Loucy (cell line): Measurements from ENCODE around the gene PNCK.
"Not testable (repeated sequence)": the region's sequence is repeated elsewhere in the genome, so short reads cannot be mapped to it uniquely, and the experiment has no call there.

Source experiments
- EZH2phosphoT487 ChIP-seq: fragments of 200-600 bp; IDR thresholded peaks from 2 replicates; pipeline ENCODE4 v1.6.1; 2018; ENCODE audit warnings: antibody characterized with exemption, mild to moderate bottlenecking, moderate library complexity, borderline replicate concordance
- TF ChIP-seq, protein P1 (sequence below): fragments of 200-600 bp; sonication (generic); conservative IDR thresholded peaks from 2 replicates; pipeline ENCODE4 v1.5.1; 2014; ENCODE audit warnings: mild to moderate bottlenecking, antibody characterized with exemption, low read length

DNA sequence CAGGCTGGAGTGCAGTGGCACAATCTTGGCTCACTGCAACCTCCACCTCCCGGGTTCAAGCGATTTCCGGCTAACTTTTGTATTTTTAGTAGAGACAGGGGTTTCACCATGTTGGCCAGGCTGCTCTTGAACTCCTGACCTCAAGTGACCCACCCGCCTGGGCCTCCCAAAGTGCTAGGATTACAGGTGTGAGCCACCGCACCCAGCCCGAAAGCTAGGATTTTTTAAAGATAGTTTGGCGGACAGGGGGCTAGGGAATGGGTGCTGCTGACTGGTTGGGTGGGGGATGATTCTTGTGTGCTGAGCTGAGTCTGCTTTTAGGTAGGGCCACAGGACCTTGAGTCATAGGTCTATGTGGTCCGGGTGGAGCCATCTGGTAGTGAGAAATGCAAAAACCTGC is 9.9 kb upstream of the PNCK start:
- TF ChIP-seq, protein P1, sequence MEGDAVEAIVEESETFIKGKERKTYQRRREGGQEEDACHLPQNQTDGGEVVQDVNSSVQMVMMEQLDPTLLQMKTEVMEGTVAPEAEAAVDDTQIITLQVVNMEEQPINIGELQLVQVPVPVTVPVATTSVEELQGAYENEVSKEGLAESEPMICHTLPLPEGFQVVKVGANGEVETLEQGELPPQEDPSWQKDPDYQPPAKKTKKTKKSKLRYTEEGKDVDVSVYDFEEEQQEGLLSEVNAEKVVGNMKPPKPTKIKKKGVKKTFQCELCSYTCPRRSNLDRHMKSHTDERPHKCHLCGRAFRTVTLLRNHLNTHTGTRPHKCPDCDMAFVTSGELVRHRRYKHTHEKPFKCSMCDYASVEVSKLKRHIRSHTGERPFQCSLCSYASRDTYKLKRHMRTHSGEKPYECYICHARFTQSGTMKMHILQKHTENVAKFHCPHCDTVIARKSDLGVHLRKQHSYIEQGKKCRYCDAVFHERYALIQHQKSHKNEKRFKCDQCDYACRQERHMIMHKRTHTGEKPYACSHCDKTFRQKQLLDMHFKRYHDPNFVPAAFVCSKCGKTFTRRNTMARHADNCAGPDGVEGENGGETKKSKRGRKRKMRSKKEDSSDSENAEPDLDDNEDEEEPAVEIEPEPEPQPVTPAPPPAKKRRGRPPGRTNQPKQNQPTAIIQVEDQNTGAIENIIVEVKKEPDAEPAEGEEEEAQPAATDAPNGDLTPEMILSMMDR: not testable (repeated sequence)
- TF ChIP-seq EZH2phosphoT487: not testable (repeated sequence)
